Stimulated activated CD4-positive, alpha-beta T cell treated with anti-CD3 and anti-CD28 coated beads, Interleukin-4, amount 100 ng/mL, for 1 hour (primary cell): ENCODE data around the gene SUSD4.

Source experiments
- DNase-seq: peaks from one replicate; pipeline ENCODE4 v3.0.0-alpha.2; 2020

Gene SUSD4

GRCh38 chr1:223248001-223248769 lies 115.8 kb downstream of the SUSD4 start:
- no peak for DNase-seq

DNA sequence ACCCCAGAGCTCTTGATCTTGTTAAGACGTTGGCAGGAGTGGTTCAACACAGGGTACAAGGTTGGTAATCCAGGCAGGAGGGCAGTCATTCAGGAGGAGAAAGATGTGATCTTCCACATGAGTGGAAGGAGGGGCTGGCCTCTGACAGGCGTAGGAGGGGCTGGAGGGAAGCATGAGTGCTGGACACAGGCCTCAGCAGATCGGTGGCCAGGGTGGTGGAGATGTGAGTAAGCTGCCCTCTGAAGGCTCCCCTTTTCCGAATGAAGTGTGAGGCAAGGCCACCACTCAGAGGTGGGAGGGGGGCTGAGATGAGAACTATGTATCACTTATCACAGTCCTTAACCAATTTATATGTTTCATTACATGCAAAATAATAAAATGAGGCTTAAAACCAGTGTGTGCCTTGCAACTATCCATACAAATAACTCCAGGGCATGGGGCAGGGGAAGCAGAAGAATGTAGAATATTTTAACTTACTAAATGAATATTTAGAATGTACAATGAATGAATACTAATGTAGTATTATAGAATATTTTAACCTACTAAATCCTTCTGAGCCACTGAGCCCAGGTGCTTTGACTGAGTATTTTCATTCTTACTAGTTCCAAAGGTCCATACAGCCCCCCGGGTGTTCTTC lies 117.4 kb downstream of the SUSD4 start:
- DNase-seq = no peak

GRCh38 chr1:223245983-223246382 lies 118.0 kb downstream of the SUSD4 start:
- DNase-seq = no peak

DNA sequence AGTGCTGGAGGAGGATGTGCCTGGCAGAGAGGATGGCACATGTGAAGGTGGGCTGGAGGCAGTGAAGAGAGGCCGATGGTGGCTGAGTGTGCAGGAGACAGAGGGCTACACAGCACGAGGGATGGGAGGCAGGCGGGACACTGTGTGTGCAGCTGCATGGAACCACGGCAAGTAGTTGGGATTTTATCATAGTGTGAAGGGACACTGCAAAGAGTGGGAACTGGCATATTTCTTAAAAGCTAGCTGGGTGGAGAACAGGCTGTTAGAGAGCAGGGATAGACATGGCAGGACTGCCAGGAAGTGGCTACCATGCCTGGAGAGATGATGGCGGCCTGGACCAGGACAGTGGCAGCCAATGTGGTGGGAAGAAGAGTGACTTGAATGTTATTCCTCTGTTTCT lies 118.6 kb downstream of the SUSD4 start:
- DNase-seq = no peak

DNA sequence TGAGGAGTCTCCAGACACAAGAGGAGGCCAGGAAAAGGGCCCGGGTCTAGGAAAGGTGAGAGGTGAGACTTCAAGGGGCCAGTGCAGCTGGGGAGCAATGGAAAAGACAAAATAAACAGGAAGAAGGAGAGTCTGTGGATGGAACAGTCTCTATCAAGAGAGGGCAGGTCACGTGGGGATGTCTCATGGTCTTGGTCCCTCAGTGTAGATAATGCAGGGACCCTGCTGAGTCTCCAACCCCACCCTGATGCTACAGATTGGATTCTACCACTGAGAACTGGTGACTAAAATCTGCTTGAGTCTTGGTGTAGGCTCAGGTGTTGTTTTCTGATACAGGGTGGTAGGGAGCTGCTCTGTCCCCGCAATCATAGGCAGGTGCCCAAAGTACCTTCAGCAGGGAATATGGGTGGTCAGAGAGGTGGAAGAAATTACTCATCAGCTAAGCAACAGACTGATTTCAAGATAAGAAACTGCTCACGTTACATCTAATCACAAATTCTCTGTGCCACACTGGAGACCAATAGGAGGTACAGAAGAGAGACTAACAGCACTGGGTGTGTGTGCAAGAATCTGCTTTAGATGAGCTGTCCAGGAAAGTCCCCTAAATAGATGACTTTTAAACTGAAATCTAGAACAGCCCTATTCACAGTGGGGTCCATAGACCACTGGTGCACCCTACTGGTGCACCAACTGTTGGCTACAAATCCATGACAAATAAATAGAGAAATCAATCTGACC lies 119.4 kb downstream of the SUSD4 start:
- peak; percentile 15 for DNase-seq

DNA sequence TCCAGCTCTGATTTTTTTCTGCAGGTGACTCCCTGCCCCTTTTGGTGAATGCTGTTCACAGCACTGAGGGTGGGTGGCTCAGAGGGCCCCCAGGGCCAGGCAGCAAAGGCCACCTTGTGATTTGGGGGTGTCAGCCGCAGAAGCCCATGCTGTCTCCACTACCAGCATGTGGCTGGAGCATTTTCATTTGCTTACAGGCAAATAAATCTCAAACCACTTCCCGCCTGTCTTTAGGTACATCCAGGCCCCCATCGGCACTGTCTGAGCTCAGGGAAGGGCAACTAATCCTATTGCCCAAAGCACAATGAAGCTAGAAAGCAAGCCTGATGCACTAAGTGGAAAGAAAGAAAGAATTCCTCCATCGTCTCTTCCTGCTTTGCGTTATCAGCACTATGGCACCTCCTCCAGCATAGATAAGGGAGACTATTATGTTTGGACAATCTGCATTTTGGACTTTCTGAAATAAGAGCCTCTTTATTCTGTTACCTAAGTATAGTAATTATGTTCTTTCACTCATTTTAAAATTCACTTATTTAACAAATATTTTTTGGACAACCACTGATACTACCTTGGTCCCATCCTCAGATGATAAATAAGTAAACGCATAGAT lies 120.4 kb downstream of the SUSD4 start:
- DNase-seq = no peak

DNA sequence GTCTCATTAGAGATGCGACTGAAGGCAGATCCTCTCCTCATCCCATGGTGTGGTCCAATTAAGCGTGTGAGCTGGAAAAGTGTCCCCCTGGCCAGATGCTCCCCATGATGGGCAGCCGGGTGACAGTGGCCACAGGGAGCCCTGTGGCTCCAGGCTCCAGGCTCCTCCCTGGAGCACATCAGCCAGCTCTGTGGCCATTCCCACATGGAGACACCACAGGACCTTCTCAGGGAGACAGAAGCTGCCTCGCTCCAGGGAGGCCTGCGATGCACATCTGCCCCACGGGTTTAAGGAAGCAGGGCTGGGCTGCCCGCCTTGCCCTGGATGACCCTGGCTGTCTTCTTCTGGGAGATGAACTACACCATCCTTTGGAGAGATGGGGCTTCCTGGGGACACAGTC lies 121.0 kb downstream of the SUSD4 start:
- DNase-seq = no peak

DNA sequence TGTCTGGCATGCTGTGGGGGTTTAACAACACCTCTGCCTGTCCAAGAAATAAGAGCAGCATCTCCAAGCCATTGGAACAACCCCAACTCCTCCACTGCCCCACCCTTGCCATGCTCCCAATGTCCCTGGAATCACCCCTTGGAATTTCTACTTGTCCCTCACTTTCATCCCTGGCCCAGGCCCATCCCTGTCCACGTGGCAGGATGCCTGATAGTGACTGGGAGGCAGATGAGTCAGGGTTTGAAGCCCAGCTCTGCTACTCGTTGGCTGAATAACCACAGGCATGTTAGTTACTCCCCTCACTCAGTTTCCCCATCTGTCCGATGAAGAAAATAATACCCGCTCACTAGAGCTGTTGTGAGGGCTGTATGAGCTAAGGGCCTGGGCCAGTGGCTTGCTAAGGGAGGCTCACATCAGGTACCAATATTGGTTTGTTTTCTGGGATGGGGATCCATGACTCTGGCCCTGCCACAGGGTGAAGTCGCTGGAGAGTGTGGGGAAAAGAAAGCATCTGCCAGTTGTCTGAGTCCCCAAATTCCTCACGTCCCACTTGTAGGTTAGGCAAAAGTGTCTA lies 121.5 kb downstream of the SUSD4 start:
- DNase-seq = no peak

- no peak for DNase-seq
These were observed 123.9 kb downstream of the SUSD4 start for GRCh38 chr1:223240122-223240521.

DNA sequence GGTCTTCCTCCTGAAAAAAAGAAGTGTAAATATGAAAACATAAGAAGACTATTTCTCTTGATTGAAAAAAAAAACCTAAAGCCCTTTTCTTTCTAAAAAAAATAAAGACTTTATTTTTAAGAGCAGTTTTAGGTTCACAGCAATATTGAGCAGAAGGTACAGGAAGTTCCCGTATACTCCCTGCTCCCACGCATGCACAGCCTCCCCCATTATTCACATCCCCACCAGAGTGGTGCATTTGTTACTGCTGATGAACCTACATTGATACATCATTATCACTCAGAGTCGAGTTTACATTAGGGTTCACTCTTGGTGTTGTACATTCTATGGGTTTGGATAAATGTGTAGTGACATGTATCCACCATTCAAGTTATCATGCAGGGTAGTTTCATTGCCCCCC lies 128.9 kb downstream of the SUSD4 start:
- no peak for DNase-seq

GRCh38 chr1:223234534-223234933 lies 129.4 kb downstream of the SUSD4 start:
- no peak for DNase-seq

DNA sequence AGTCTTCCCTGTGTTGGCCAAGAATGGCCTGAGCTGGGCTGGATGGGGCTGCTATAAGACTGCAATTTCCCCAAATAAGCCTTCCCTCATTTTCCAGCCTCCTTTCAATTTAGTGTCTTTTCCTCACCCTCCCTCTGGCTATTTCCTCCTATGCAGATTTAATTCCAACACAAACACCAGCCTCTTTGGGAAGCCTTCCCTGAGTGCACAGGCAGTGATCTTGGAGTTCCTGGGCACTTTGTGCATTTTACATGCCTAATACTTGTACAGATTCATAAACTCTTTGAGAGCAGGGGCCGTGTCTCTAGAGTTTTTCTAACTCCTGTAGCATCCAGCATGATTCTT lies 129.8 kb downstream of the SUSD4 start:
- DNase-seq = no peak

DNA sequence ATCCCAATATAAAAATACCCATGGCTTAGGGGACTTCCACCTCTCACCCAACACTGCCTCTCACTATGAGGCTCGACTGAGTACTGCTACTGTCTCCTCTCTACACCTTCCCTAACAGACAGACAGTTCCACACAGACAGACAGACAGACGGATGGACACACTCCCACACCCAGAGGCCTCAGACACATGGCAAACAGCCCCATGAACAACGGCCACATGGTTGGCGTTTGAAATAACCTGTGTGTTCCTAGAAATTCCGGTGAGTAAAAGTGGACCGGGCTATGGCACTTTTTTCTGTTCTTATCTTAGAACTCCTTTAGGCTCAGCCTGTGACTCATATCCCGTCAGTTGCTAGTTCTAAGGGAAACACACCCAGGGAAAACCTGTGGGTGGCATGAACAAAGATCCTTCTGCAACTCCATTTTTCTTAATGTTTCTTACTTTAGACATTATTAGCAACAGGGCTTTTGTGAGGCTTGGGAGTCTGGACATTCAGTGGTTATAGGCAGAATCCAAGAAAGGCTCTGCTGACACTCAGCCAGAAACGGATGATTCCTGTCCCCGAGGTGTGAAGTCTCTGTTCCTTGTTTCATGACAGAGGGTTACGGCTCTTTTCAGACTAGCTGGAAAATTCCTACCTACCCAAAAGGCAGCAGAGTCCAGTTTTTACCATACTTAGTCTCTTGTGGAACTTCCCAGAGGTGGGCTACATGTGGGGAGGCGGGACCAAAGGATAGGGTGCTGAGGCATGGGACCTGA lies 130.4 kb downstream of the SUSD4 start:
- no peak for DNase-seq

- DNase-seq = no peak
These were observed 131.0 kb downstream of the SUSD4 start for GRCh38 chr1:223233019-223233409.

DNA sequence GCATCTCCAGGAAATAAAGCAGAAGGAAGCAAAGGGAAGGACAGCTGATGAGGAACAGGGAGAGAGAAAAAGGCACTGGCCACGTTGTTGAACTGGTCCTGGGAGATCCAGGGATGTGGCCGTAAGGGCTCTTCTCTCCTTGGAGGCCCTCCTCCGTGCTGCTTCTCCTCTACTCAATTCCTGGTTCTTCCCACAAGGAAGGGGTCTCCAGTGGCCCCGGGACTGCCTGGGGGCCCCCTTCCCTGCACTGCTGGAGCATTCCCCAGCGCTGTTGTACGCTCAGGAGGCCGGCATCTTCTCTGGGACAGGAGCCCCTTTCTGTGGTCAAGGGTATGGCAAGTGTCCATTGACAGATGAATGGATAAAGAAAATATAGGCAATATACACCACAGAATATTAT lies 132.4 kb downstream of the SUSD4 start:
- no peak for DNase-seq

DNA sequence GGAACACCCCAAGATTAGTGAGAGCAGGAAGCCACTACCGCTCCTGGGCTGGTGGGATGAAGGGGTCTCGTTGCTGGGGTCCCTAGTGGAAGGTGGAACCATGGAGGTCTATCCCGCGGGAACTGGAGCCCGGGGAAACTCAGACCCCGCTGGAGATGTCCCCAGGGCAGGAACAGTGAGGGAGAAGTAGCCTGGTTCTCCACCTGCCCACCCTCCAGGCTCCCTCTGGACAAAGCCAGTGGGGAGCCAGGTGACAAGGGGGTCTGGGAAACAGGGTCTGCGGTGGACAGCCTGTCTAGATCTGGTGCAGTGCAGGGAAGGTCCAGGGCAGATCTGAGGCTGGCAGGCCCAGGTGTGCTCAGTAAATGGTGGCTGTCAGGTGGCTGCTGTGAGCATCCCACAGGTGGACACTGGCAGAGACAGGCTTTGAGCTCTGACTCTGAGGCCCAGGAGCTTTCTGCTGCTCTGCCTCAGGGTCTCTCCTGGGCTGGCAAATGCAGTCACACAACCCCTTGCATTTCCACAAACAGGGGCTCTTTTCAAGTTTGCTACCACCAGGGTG lies 132.9 kb downstream of the SUSD4 start:
- no peak for DNase-seq

- DNase-seq = no peak
These were observed 133.7 kb downstream of the SUSD4 start for GRCh38 chr1:223230161-223230881.

GRCh38 chr1:223229756-223230155 lies 134.2 kb downstream of the SUSD4 start:
- DNase-seq = no peak

DNA sequence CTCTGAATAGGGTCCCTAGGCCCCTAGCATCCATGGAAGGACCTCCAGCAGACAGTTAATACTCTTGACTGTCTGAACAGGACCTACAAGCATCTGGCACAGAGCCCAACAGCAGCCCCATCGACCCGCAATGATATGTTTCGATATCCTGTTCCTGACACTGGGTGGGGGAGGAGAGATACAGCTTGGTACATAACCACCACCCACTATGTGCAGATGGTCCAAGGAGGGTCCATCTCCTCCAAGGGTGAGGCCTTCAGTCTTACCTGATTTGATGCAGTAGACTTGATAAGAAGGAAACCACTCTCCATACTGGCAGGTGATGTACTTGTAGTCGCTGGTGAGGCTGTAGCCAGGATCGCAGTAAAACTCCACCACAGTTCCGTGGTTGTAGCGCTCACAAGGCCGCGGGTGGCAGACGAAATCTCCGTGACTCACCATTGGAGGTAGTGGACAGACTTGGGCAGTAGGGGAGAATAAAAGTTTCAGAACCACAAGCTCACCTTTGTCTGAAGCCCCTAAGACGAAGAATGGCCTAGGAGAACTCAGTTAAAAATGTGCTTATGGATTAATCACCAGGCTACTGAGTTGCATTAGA lies 134.9 kb downstream of the SUSD4 start:
- no peak for DNase-seq

DNA sequence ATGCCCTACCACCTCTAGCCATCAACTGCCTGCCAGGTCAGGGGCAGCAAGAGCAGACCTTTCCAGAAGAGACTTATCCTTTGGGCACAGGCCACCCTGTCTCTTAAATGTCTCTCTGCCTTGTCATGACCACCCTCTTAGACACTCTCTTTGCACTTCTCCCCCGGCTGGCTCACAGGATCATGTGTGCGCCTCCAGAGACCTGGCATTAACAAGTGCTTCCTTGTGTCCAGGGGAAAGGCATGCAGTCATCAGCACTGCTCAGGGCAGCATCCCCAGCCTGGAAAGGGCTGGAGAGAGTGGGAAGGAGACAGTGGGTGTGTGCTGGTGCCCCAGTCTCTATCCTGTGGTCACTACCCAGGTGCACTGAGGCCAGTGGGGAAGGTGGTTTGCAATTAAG lies 135.8 kb downstream of the SUSD4 start:
- no peak for DNase-seq
